Endothelial cell of umbilical vein (primary cell): Measurements from ENCODE around the gene SPTLC3. TPM values are rescaled to one million over a fixed set of nuclear protein-coding genes. Genes with fewer than 3 reads are reported as not detected.

Experiments
- BruUV-seq: library from RNA; stranded (reverse); fragments of 400-500 nt; replicated peaks from 2 replicates; lab custom pipeline; 2021; lab: Mats Ljungman, UMichigan
- CTCF ChIA-PET: fragments of 300-600, 350-600 bp; sonication (Branson Sonifier 250); formaldehyde crosslinking; loops from one replicate; lab custom pipeline; 2021; ENCODE audit warnings: antibody characterized with exemption, inconsistent platforms; lab: Charles Lee
- POLR2A ChIA-PET: fragments of 300-600, 350-600 bp; sonication (Branson Sonifier 250); formaldehyde crosslinking; loops from one replicate; lab custom pipeline; 2021; ENCODE audit warnings: antibody characterized with exemption, inconsistent platforms; lab: Charles Lee
- DNase-seq: peaks from one replicate; pipeline ENCODE4 v3.0.0-alpha.2; 2011; ENCODE audit warnings: low read depth, low spot score
- FAIRE-seq: peaks from 2 replicates; lab custom pipeline; 2011; peaks lifted over from hg19 to GRCh38; lab: Jason Lieb, UNC
- H2AFZ ChIP-seq: 2 replicates; pipeline ENCODE4 v1.6.0; 2012; ENCODE audit warnings: low read depth, low read length, control low read depth, inconsistent platforms
- H3K27ac ChIP-seq: 2 replicates; pipeline ENCODE4 v1.5.1; 2011; ENCODE audit warnings: low read depth, mild to moderate bottlenecking, control low read depth, low read length, moderate library complexity; ENCODE audit not compliant: insufficient read depth
- H3K27me3 ChIP-seq, 2 experiments: 2 replicates each; pipeline versions ENCODE4 v1.6.0 to v1.6.1; 2011; ENCODE audit warnings: low read length in 2 of 2, mixed read lengths in 1 of 2; ENCODE audit not compliant: control insufficient read depth in 2 of 2, insufficient read depth in 2 of 2
- H3K36me3 ChIP-seq, 2 experiments: 2 replicates in 1 of 2; 3 replicates in 1 of 2; pipeline ENCODE4 v1.5.1; 2011; ENCODE audit warnings: low read length in 2 of 2, mild to moderate bottlenecking in 1 of 2, moderate library complexity in 1 of 2; ENCODE audit not compliant: control insufficient read depth in 2 of 2, insufficient read depth in 2 of 2; ENCODE audit errors: extremely low read depth in 1 of 2
- H3K4me1 ChIP-seq: 3 replicates; pipeline ENCODE4 v1.5.1; 2011; ENCODE audit warnings: mild to moderate bottlenecking, low read length; ENCODE audit not compliant: control insufficient read depth, insufficient read depth; ENCODE audit errors: extremely low read depth
- H3K4me2 ChIP-seq: 2 replicates; pipeline ENCODE4 v1.6.1; 2011; ENCODE audit warnings: low read length, control low read depth, mixed read lengths; ENCODE audit not compliant: insufficient read depth
- H3K4me3 ChIP-seq, 3 experiments: fragments of 200-600 bp in 1 of 3; sonication (generic), shearing (Covaris generic) in 1 of 3; replicated peaks in 1 of 3; 2 replicates each; pipeline ENCODE4 v1.5.1; 2011 to 2016; ENCODE audit warnings: control low read depth in 3 of 3, low read length in 3 of 3, mild to moderate bottlenecking in 2 of 3, inconsistent platforms in 1 of 3, low read depth in 1 of 3, moderate library complexity in 1 of 3; ENCODE audit not compliant: insufficient read depth in 1 of 3
- H3K79me2 ChIP-seq: 2 replicates; pipeline ENCODE4 v1.6.0; 2012; ENCODE audit warnings: low read length, inconsistent platforms; ENCODE audit not compliant: control insufficient read depth, insufficient read depth
- H3K9ac ChIP-seq: replicated peaks from 2 replicates; pipeline ENCODE3; 2011; ENCODE audit warnings: low read length, control low read depth; ENCODE audit not compliant: insufficient read depth; ENCODE audit errors: extremely low read depth
- H3K9me1 ChIP-seq: replicated peaks from 3 replicates; pipeline ENCODE4 v1.6.0; 2011; ENCODE audit warnings: mild to moderate bottlenecking, low read length; ENCODE audit not compliant: control insufficient read depth, insufficient read depth; ENCODE audit errors: extremely low read depth
- H3K9me3 ChIP-seq: replicated peaks from 2 replicates; pipeline ENCODE4 v1.5.1; 2012; ENCODE audit warnings: low read length, inconsistent platforms; ENCODE audit not compliant: control insufficient read depth, insufficient read depth
- H4K20me1 ChIP-seq: replicated peaks from 2 replicates; pipeline ENCODE3; 2011; ENCODE audit warnings: mild to moderate bottlenecking, low read length; ENCODE audit not compliant: control insufficient read depth, insufficient read depth; ENCODE audit errors: extremely low read depth
- EZH2 ChIP-seq: IDR thresholded peaks from 2 replicates; pipeline ENCODE4 v1.6.1; 2012; ENCODE audit warnings: borderline replicate concordance, low read depth, mild to moderate bottlenecking, moderate library complexity, low read length, inconsistent platforms; ENCODE audit not compliant: severe bottlenecking
- FOS ChIP-seq: IDR thresholded peaks from 2 replicates; pipeline ENCODE4 v1.6.1; 2011; ENCODE audit warnings: mild to moderate bottlenecking, low read length, moderate library complexity, borderline replicate concordance; ENCODE audit not compliant: insufficient read depth
- GATA2 ChIP-seq: IDR thresholded peaks from 2 replicates; pipeline ENCODE4 v1.7.0; 2011; ENCODE audit warnings: low read depth, mild to moderate bottlenecking, moderate library complexity, mixed read lengths, low read length; ENCODE audit not compliant: insufficient read length, insufficient read depth
- JUN ChIP-seq: IDR thresholded peaks from 2 replicates; pipeline ENCODE4 v1.6.1; 2011; ENCODE audit warnings: borderline replicate concordance, low read depth; ENCODE audit not compliant: insufficient read length, insufficient read depth
- MYC ChIP-seq: IDR thresholded peaks from one replicate; pipeline ENCODE4 v1.6.1; 2011; ENCODE audit warnings: mild to moderate bottlenecking, low read depth, low read length
- POLR2A ChIP-seq: IDR thresholded peaks from 2 replicates; pipeline ENCODE4 v1.6.1; 2012; ENCODE audit warnings: low read depth, mild to moderate bottlenecking, control low read depth, low read length
- POLR2AphosphoS5 ChIP-seq: IDR thresholded peaks from 2 replicates; pipeline ENCODE4 v1.6.1; 2012; ENCODE audit warnings: low read depth, mild to moderate bottlenecking, control low read depth, low read length, moderate library complexity; ENCODE audit not compliant: insufficient read depth
- dilution Hi-C: fragments of 300-500 bp; cut with MboI; formaldehyde crosslinking; loops from one replicate; pipeline ENCODE4 v1.15.0; 2019; ENCODE audit warnings: low sequenced_read_pairs; ENCODE audit not compliant: extremely low pct_ligation_motif_present
- intact Hi-C: fragments of 100-400 bp; cut with micrococcal nuclease; formaldehyde crosslinking; loops from one replicate; pipeline ENCODE4 v1.10.0; 2022
- polyA plus RNA-seq, 4 experiments: library from polyadenylated mRNA; depleted of rRNA in 3 of 4; stranded (reverse) in 3 of 4; unstranded in 1 of 4; fragments of >200 nt; gene quantifications; 2 replicates each; pipeline versions ENCODE4 v1.2.1 to v1.2.3, GENCODE V29; 2011 to 2012; ENCODE audit warnings: missing spikeins in 1 of 4
- total RNA-seq: library from RNA; stranded (reverse); gene quantifications from 2 replicates; pipeline ENCODE4 v1.2.3, GENCODE V29; 2021
- TF ChIP-seq, protein P1 (sequence below): IDR thresholded peaks from 2 replicates; pipeline ENCODE4 v1.6.1; 2011; ENCODE audit not compliant: insufficient read depth, insufficient read length
- TF ChIP-seq, protein P2 (sequence below), 2 donors: IDR thresholded peaks; 1 replicate in 1 of 2; 2 replicates in 1 of 2; pipeline ENCODE4 v1.5.1; 2011; ENCODE audit warnings: low read length in 2 of 2, mild to moderate bottlenecking in 2 of 2, moderate library complexity in 2 of 2, control low read depth in 1 of 2, inconsistent platforms in 1 of 2, low read depth in 1 of 2; ENCODE audit not compliant: insufficient read depth in 1 of 2; ENCODE audit errors: extremely low read depth in 1 of 2

SPTLC3 gene
- total and polyA plus RNA-seq, 2 donors (not counting 3 experiments of a cell fraction or from before 2014, with no cell fraction given): 0.29 to 0.35 TPM

DNA sequence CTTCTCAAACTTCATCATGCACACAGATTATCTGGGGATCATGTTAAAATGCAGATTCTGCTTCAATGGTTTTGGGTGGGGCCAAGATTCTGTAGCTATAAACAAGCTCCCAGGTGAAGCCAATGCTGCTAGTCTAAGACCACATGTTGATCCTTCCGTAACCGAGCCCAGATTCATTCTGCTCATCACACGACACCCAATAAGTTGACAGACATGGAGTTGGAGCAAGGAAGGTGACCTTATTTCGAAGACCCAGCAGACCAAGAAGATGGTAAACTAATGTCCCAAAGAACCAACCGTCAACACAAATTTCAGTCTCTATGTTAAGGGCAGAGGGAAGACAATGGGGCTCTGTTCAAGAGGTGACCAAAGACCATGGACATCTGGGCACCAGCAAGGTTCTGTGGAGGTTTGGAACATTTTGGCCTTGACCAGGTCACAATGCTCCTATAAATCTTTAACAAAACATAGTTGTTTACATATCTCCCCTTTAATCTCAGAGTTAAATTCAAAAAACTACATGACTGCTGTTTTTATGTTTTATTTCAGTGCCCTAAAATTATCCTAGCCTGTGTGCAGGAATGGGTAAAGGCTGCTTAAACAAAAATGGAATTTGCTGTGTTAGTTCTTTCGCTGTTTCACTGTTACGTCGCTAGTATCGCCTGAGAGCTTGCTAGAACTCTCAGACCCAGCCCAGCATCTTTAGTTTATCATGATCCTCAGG lies 50.1 kb downstream of the SPTLC3 start:
- H3K4me2 ChIP-seq: no peak overlapping the region
- no peaks in the 10 kb centered on the region for H3K36me3 ChIP-seq
- DNase-seq: no peak
- no peak for FAIRE-seq
- dilution Hi-C loops: no loop called here
- no TSS peak for BruUV-seq
- intact Hi-C loops: no loop called here
- no peak overlapping the region for H3K4me3 ChIP-seq
- H3K9me3 ChIP-seq: no peaks in the 10 kb centered on the region
- H3K9me1 ChIP-seq: no peaks in the 10 kb centered on the region
- no peak overlapping the region for H3K27ac ChIP-seq
- no peaks in the 10 kb centered on the region for H4K20me1 ChIP-seq
- POLR2A ChIA-PET: no interaction called here
- TF ChIP-seq EZH2 (no peak), JUN (no peak), FOS (no peak), POLR2A (no peak), MYC (no peak), POLR2AphosphoS5 (no peak), GATA2 (no peak)
- TF ChIP-seq, protein P1, sequence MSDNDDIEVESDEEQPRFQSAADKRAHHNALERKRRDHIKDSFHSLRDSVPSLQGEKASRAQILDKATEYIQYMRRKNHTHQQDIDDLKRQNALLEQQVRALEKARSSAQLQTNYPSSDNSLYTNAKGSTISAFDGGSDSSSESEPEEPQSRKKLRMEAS: no peak
- TF ChIP-seq, protein P2, sequence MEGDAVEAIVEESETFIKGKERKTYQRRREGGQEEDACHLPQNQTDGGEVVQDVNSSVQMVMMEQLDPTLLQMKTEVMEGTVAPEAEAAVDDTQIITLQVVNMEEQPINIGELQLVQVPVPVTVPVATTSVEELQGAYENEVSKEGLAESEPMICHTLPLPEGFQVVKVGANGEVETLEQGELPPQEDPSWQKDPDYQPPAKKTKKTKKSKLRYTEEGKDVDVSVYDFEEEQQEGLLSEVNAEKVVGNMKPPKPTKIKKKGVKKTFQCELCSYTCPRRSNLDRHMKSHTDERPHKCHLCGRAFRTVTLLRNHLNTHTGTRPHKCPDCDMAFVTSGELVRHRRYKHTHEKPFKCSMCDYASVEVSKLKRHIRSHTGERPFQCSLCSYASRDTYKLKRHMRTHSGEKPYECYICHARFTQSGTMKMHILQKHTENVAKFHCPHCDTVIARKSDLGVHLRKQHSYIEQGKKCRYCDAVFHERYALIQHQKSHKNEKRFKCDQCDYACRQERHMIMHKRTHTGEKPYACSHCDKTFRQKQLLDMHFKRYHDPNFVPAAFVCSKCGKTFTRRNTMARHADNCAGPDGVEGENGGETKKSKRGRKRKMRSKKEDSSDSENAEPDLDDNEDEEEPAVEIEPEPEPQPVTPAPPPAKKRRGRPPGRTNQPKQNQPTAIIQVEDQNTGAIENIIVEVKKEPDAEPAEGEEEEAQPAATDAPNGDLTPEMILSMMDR (IDR thresholded peaks at IDR 0.05; ENCODE audit: extremely low read depth in 1 of 2, insufficient read depth in 1 of 2, low read depth in 1 of 2, low read length in 2 of 2): no peak
- no peaks in the 10 kb centered on the region for H3K4me1 ChIP-seq
- H3K27me3 ChIP-seq: no peaks in the 10 kb centered on the region
- H3K79me2 ChIP-seq: no peaks in the 10 kb centered on the region
- H2AFZ ChIP-seq: no peak overlapping the region
- no peak overlapping the region for H3K9ac ChIP-seq
- CTCF ChIA-PET: no interaction called here
